ENCODE measurements around the gene PAK5.

PAK5 gene

DNA sequence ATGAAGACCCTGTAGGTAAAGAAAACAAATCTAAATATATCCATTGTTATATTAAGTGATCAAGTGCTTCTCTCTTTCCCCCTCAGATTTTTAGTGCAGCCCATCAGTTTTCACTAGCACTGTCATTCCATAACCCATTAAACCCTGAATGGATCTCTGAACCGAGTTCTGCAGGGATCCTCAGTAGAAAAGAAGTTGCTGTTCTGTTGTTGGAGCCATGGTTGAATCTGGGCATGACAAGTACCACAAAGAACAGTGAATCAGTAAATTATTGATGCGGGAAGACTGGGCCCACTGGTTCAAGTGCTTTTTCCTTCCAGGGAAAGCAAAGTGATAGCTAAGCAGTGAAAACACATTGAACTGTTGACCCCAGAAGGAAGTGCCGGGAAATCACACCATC lies 264.1 kb downstream of the PAK5 start:
- no peak for DNase-seq (ENCODE audit: extremely low read depth, low read depth)
- no peak overlapping the region for H3K4me3 ChIP-seq (replicated peaks; ENCODE audit: low read depth, low read length)
- TF ChIP-seq, protein P1, sequence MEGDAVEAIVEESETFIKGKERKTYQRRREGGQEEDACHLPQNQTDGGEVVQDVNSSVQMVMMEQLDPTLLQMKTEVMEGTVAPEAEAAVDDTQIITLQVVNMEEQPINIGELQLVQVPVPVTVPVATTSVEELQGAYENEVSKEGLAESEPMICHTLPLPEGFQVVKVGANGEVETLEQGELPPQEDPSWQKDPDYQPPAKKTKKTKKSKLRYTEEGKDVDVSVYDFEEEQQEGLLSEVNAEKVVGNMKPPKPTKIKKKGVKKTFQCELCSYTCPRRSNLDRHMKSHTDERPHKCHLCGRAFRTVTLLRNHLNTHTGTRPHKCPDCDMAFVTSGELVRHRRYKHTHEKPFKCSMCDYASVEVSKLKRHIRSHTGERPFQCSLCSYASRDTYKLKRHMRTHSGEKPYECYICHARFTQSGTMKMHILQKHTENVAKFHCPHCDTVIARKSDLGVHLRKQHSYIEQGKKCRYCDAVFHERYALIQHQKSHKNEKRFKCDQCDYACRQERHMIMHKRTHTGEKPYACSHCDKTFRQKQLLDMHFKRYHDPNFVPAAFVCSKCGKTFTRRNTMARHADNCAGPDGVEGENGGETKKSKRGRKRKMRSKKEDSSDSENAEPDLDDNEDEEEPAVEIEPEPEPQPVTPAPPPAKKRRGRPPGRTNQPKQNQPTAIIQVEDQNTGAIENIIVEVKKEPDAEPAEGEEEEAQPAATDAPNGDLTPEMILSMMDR (IDR thresholded peaks at IDR 0.05; ENCODE audit: low read depth, low read length, missing control alignments), result no peak

DNA sequence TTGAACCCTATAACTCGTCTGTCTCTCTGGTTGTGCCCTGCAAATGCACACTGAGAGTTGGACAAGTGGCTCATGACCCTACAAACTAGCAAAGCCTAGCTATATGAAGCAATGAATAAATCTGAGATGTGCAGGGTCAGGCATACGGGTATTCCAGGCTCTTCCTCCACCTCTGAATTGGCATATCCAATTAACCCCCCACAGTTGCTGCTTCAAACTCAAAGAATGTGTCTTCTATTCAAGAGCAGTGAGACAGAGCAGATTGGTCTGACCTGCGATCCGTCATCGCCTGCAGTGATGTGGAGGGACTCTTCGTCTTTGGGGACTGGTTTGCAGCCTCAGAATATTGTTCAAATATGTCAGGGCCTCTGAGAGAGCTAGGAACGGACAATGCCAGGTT lies 264.7 kb downstream of the PAK5 start:
- no peak for DNase-seq (ENCODE audit: extremely low read depth, low read depth)
- TF ChIP-seq, protein P1 (IDR thresholded peaks at IDR 0.05; ENCODE audit: low read depth, low read length, missing control alignments), result no peak
- no peak overlapping the region for H3K4me3 ChIP-seq (replicated peaks; ENCODE audit: low read depth, low read length)

DNA sequence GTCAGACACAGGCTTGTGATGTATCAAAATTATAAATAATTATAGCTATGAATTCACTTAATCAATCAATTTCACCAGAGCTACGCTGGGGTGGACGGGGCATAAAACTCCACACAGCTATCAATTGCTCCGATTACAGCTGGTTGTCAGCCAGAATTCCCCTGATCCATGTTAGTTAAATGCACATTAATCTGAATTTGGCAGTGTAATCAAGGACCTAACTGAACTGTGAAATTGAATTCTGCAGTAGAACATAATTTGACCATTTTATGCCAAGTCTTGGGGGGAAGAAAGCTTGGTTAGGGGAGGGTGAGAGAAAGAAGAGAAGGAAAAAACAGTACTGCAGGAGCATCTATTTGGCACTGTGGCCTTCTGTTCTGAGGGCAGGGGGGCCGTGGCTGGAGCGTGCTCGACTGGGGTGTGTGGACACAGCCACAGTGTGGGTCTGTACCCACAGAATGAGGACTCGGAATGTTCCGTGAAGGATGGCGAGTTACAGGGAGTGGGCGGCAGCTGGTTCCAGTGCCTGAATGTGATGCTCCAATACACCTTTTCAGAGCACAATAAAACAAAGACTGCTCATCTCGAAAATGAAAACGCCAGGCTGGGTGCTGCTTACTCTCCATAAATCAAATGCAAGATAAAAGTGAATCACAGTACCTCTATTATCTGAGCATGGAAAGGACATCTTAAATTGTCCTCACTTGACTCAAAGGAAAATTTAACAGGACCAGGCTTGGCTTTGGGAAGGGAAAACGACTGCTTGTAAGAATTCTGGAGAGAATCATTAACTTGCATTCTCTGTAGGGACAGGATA lies 265.3 kb downstream of the PAK5 start:
- no peak for DNase-seq (ENCODE audit: extremely low read depth, low read depth)
- TF ChIP-seq, protein P1 (IDR thresholded peaks at IDR 0.05; ENCODE audit: low read depth, low read length, missing control alignments), result no peak
- no peak overlapping the region for H3K4me3 ChIP-seq (replicated peaks; ENCODE audit: low read depth, low read length)

DNA sequence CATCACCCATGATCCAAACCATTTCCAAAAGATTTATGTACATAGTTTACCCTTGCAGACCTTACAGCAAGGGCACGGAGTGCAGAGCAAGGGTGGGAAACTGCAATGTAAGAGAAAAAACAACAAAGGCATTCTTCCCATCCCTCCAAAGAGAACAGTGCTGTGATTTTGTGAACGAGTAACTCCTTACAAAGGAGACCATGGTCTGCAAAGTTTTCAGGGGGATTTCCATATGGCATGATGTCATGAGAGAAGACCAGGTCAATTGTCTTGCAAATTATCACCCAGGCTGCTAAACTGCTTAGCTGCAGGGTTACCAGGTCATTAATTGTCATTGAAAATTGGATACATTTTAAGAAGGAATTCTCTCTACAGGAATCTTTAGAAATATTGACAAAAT lies 266.2 kb downstream of the PAK5 start:
- no peak overlapping the region for H3K4me3 ChIP-seq (replicated peaks; ENCODE audit: low read depth, low read length)
- no peak for DNase-seq (ENCODE audit: extremely low read depth, low read depth)
- TF ChIP-seq, protein P1 (IDR thresholded peaks at IDR 0.05; ENCODE audit: low read depth, low read length, missing control alignments), result no peak

DNA sequence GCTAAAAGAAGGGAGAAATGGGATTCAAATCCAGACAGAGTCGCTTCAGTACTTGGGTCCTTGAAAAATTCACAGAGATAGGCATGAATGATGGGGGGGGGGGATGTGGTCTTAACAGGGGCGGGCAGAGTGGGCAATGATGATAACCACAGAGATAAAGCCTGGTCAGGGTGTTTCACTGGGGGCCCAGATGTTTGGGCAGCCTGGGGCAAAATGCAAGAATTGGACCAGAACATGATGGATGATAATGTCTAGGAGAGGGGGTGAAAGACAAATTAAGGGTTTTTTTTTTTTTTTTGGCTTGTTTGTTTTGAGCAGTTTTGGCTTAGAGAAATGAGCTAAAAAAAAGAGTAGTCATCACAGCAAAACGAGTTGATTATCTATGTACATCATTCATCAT lies 267.1 kb downstream of the PAK5 start:
- no peak overlapping the region for H3K4me3 ChIP-seq (replicated peaks; ENCODE audit: low read depth, low read length)
- DNase-seq (ENCODE audit: extremely low read depth, low read depth), result no peak
- TF ChIP-seq, protein P1 (IDR thresholded peaks at IDR 0.05; ENCODE audit: low read depth, low read length, missing control alignments), result no peak

DNA sequence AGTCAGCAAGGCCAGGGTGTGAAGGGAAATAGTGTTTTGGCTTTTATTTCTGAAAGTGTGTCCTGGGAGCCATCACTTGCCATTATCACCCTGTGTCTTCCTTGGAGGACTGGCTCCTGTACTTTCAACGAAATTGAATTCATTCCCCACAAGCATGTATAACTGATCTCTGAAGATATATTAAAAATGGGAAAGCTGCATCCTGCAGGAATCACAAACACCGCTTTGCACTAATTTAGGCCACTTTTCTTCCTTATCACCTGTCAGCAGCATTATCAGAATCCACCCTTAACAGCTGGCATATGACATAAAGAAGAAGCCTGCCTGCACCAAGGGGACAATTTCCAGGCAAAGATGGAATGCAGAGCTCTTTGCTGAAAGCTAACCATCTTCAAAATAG lies 268.3 kb downstream of the PAK5 start:
- no peak for DNase-seq (ENCODE audit: extremely low read depth, low read depth)
- H3K4me3 ChIP-seq (replicated peaks; ENCODE audit: low read depth, low read length), result no peak overlapping the region
- TF ChIP-seq, protein P1 (IDR thresholded peaks at IDR 0.05; ENCODE audit: low read depth, low read length, missing control alignments), result no peak

DNA sequence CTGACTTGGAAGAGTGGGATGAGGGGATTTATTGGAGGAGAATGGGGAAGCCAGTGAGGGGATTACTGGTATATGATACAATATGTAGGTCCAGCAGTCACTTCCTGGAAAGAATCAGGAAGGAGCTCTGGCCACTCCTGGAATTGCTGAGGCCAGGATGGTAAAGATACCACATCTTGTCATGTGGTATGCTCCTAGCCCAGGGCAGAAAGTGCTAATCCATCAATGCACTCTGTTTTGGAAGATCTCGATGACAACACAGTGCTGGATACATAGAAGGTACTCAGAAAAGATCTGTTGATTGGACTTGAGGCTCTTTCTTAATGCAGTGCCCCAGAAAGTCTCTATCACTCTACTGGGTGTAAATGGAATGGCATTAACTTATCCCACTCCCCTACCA lies 271.9 kb downstream of the PAK5 start:
- no peak for DNase-seq (ENCODE audit: extremely low read depth, low read depth)
- H3K4me3 ChIP-seq (replicated peaks; ENCODE audit: low read depth, low read length), result no peak overlapping the region
- TF ChIP-seq, protein P1 (IDR thresholded peaks at IDR 0.05; ENCODE audit: low read depth, low read length, missing control alignments), result no peak
